ENCODE results near the gene SPATA46.

Gene SPATA46

DNA sequence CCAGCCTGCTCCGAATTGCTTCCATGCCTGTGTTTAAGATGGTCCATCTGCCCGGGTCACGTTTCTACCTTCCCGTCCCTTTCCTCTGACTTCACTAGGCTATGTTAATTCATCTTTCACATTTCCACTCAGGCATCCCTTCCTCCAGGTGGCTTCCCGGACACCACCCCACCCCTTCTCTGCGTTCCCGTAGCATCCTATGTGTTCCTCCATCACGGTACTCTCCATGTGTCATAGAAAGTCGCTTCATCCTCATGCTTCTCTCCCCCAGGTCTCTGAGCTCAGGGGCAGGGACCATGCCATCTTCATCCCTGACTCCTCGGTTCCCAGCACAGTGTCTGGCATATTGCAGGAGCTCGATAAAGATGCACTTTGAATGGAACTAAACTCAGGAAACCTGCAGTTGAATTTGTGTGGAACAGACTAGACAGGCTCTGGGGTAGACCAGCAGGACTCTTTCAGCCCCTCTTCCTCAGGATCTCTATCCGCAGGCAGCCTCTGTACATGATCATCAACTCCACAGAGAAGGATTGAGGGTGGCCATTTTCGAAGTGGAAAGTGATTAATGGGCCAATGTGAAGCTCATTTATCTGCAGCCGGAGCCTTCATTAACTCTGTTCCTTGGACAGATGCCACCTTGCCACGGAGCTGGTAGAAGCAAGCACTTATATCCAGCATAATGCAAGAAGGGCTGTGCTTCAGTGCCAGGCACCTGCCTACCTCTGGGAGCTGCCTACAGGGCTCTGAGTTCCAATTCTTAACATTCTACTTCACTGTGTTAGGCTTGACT is 13.9 kb upstream of the SPATA46 start:
- no peak for DNase-seq

DNA sequence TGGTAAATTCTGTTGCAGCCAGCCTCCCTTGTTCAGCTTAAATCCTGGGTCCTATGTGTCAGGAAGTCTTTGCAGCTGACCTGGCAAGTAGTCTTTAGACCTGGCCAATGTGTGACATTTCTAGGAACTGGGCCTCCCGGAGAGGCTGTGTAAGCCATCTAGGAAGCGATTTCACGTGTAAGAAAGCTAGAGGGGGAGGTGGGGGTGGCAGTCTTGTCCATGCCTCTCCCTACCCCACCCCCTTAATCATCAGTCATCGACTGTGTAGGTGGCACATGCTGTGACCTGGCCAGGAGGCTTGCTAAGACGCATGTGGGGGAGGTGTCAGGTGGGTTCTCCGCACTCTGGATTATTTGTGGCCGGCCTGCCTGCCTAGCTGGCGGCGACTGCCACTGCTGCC is 13.3 kb upstream of the SPATA46 start:
- no peak for DNase-seq

DNA sequence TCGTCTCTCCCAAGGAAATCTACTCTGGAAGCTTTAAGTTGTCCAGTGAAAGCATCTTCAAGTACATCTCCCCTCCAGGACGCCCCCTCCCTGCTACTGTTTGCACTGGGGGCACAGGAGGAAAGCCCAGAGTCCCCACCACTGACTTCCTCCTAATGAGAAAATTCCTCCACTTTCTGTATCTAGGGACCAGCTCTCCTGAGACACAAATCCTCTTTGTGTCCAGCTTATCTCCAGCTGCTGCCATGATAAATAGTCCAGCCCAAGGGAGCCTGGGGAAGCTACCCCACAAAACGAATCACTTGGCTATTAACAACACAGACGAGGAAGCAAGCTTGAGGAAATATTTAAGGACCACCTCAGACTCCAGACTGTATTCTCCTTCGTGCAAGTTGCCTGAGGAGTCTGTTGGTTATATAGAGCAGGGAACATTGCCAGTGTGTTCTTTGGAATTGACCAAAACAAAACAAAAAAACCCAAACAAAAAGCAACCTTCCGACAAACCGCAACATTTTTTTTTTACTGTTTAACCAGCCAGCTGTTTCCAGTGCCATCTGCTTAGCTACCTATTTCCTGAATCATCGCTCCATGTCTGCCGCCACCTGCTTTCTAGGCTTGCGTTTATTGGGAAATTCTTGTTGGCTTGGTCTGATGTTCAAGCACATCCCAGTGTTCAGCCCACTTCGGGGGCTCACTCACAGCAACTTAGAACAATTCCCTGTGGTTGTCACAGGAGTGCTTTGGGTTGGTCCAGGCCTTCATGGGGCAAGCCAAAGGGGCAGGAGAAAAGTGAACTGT is 12.6 kb upstream of the SPATA46 start:
- no peak for DNase-seq

DNA sequence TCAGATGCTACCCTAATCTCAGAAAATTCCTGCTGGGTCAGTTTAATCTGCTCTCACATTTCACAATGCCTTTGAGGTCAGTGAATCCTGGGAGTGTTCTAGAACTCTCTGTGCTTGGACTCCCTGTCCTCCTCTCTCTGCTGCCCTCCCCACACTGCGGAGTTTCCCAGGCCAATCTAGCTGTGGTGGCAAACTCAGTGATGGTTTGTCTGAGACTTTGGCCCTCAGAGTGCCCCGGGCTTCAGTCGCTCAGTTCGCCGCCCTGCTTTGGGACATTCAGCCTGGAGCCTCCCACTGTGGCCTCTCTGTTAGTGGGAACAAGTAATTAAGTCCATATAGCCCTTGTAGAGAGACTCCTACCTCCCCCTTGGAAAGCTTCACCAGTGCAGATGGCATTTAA is 12.0 kb upstream of the SPATA46 start:
- DNase-seq, result no peak

DNA sequence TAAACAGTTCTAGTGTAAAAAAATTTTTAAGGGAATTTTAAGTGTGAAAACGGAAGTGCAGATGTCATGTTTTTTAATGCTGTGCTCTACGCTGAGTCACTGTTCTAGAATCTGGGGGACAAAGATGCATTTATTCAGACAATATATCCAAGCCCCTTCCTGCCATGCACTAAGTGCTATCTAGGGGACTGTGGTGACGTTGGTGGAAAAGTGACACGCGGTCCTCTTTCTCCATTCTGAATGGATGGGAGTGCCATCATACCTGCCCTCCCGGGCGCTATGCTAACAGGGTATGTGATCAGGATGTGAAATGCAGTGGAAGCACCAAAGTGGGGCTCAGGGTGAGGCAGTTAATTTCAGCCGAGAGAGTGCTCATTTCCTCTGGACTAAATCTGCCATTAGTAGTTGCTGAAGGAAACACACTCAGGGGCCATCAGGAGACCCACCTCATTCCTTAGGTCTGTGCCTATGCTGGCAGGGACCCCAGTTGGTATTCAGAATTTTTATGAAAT is 11.5 kb upstream of the SPATA46 start:
- DNase-seq, result no peak

DNA sequence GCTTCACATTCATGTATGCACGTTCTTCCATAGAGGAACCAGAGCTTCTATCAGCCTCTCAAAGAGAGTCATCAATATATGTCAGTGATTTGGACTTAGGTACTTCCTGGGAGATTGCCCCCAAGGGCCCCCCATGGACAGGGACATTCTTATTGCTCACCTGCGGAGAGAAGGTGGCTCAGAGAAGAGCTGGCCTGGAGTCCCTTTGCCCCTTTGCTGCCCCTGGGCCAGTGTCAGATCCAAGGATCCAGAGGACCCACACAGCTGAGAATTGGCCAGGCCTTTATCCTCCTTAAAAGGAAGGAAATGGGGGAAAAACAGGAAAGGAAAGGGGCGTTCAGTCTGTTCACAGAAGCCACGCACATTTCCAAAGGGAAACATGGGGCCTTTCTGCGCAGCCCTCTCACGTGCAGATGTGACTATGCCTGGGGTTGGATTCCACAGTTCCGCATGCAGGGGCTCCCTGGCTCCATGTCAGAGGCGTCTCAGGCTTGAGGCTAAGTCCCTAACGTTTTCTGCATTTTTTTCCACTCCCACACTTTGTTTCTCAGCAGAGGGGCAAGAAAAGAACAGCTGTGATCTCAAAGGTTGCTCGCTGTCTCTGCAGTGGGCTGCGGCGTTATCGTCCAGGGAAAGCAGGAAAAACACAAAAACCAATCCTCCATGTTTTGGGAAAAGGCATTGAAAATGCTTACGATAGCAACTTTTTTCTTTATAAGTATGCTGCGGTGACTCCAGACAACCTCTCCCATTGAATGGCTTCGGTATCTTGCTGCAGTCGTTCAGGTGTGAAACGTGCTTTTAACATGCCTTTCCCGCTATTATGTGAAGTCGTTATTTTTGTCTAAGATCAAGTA is 10.8 kb upstream of the SPATA46 start:
- no peak for DNase-seq

DNA sequence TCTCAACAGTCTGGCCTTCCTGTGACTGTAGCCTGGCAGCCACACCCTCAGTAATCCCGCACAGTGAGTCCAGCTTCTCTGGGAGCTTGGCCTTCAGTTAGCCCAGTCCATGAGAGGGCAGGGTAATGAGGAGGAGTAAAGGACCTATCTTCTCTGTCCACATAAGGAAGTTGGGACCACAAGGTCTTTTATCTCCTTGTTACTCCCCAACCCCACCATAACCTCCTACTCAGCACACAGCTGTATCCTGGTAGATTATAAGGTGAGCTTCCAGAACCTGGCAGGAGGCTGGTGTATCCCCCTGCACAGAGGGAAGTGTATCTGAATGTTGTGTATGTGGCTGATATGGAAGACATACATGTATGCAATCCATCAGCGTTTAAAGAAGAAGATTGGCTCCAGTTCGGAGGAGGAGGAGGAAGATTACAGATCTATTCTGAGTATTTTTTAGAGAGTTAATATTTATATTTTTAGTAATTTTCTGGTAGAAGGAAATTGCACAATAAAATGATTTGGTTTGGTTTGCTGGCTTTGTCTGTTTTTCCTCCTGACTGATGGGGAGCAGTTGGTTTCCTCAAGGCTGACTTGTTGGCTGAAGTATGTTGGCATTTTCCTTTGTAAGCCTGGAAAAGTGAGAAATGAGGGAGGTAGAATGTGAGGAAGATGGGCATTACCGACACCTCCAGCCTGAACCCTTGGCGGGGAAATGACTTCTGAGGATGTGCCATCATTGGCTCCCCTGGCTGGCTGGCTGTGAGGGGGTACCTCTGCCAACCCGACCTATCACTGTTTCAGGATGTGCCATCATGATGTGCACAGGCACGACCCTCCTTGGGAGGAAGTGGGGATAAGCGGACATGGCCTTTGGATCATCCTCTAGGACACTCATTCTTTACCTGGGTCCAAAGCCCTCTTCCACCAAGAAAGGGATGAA is 9.9 kb upstream of the SPATA46 start:
- DNase-seq, result no peak

DNA sequence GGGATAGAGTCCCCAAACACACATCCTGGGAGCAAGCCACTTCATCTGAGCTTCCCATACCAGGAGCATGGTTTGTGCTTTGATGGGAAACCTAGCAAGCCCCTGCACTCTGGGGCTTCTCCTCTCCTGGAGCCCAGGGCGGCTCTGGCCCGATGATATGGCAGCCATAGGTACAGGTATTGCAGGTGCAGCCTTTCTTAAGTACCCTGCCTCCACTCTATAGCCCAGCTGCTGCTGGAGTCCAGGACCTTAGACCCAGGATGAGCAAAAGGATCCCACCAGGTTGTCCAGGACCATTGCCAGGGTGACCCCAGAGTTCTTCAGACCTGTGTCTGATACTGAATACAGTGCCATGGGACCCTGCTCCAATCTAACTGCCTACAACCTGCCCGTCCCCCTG is 9.0 kb upstream of the SPATA46 start:
- no peak for DNase-seq

DNA sequence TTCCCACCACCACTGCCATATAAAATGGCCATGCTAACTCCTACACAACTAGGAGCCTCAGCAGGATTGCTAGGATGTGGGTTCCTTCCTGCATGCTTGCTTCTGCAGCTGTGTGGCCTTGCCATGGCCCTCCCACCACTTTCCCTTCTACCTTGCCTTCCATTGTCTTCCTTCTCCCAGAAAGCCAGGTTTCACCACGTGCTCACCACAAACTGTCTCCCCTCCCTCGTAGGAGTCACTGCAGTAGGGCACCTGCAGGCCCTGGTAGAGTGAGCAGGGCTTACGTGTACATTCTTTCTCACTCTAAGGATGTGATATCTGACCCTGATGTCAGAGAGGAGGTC is 8.6 kb upstream of the SPATA46 start:
- DNase-seq, result no peak

DNA sequence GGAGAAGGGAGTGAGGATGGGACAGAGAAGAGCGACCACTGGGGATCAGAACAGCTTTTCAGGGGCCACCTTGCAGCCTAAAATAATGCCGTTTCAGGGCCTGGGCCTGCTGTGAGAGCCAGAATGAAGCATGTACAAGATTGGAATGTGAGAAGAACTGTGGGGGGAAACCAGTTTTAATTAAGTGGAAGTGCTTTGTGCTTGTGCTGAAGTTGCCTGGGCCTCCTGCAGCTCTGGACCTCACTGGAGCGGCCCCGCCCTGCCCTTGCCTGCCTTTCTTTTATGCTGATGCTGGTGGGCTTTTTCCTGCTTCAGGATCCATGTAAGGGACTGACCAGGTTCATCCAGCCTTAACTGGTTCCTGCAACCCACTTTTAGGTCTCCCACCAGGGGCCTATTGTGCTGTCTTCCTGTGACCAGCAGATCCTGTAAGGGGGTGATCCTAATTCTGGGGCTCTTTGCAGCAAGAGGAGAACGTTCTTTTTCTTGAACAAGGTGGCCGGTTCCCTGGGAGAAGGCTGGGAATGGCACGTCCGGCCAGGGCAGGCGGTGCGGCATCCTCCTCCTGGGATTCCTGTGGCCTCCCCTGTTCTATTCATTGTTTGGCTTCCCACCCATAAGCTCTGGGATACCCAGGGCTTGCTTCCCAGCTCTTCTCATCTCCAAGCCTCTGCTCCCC is 8.1 kb upstream of the SPATA46 start:
- DNase-seq, result no peak

DNA sequence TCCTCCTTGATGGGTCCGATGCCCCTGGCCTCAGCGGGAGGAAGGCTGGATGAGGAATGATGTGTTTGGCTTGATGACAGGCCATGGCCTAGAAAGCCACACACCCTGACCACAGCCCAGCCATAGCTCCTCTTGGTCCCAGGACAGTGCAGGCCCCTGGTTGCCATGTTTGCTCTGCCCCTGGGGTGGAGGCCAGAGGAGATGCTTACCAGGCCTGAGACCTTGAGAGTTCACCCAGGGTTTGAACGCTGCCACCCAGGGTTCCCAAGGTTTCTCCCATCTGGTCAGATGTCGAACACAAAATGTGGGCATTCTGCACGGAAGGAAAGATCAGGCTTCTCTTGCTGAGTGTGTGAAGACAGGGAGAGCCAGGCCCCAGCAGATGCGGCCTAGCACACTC is 7.5 kb upstream of the SPATA46 start:
- DNase-seq, result no peak

DNA sequence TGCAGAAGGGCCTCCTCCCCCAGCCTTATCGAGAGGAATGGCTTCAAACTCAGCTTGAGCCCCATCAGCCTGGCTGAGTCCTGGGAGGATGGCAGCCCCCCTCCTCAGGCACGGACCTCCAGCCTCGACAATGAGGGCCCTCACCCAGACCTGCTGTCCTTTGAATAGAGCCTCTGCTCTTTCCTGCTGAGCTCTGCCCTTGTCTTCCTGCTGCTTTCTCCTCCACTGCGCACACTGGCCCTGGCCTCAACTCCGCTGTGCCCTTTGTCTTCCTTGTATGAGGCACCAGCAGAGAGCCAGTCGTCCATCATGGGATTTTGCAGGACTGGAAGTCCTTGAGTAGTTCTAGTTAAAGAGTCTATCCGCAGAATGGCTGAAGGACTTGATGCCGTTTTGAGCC is 6.9 kb upstream of the SPATA46 start:
- no peak for DNase-seq

DNA sequence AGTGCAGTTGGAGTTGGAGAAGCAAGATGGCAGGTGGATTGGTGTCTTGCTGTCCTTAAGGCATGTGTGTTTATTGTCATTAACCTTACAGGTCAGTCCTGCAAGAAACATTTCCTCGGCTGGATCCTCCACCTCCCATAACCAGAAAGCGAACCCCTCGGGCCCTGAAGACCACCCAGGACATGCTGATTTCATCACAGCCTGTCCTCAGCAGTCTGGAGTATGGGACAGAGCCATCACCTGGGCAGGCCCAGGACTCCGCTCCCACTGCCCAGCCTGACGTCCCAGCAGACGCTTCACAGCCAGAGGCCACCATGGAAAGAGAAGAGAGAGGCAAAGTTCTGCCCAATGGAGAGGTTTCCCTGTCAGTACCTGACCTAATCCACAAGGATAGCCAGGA is 6.4 kb upstream of the SPATA46 start:
- no peak for DNase-seq

DNA sequence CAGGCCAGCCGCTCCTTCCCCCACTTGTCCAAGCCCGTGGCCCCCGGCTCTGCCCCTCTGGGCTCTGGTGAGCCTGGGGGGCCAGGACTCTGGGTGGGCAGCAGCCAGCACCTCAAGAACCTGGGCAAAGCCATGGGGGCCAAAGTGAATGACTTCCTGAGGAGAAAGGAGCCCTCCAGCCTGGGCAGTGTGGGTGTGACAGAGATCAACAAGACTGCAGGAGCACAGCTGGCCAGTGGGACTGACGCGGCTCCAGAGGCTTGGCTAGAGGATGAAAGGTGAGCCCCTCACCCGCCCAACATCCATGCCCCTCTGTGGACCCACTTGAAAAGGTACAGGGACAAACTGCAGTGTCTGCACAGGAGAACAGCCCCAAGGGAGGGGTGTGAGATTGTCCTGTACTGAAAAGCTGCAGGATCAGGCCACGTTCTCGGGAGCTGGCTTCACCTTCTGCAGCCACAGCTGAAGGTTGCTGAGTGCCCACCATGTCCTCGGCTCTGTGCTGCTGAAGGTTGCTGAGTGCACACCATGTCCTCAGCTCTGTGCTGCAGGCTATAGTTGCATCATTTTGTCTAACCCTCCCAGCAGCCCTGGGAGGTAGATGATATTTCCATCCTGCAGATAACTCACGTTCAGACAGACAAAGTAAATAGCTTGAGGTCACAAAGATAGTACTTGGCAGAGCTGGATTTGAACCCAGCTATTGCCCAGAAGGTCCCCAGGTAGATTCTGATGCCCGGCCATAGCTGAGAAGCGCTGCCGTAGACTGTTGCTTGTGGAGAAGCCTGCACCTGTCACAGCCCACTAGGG is 5.5 kb upstream of the SPATA46 start:
- no peak for DNase-seq

DNA sequence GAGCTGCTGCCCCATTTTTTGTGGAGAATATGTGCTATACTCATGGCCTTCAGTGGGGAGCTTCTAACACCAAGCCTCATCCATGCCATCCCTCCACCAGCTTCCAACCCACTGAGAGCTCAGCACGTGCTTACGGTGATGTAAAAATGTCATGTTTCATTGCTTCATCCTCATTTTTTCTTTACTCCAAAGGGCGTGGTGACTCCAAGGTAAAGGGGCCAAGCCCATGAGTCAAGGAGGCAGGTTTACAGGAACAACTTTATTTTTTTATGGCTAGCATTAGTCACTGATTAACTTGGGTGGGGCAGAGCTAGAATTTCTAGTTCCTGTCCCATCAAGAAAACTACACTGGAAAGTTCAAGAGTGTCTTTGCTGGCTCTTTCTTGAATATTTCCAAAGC is 4.7 kb upstream of the SPATA46 start, which contains the start of gene C1orf226:
TSS of gene C1orf226 (plus strand) at position 346 of the 400 bp plus-strand sequence. CDS start 174 bp downstream, outside the sequence.
- DNase-seq, result no peak

DNA sequence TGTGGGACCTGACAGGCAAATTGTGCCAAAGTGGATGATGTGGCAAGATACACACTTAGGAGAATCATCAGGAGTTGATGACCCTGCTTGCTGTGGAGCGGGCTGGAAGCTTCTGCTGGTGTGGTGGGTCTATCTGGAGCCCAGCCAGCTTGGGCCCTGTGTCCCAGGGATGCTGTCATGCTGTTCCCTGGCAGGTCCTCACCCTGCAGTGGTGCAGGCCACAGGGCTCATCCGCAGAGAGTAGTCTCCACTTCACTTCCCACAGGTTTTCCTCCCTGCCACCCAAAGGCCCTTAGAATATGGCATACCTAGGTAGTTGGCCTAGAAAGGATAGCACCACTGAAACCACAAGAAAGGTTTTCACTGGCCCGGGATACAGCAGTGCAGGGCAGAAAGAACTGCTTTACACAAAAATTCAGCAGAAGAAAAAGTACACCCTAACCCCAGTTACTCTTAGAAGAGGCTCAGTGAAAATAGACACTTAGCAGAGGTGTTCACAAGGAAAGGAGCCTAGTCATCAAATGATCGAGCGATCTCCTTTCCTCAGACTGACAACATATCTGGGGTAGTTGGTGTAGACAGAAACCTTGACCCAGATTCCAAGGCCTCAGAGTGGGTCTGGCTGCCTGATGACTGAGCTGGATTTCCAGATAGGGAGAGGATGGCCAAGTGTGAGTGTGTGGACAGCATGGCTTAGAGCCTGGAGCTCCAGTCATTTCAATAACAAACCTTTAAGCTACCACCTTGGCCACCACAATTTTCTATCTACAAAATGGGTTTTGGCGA is 3.6 kb upstream of the SPATA46 start:
- no peak for DNase-seq

DNA sequence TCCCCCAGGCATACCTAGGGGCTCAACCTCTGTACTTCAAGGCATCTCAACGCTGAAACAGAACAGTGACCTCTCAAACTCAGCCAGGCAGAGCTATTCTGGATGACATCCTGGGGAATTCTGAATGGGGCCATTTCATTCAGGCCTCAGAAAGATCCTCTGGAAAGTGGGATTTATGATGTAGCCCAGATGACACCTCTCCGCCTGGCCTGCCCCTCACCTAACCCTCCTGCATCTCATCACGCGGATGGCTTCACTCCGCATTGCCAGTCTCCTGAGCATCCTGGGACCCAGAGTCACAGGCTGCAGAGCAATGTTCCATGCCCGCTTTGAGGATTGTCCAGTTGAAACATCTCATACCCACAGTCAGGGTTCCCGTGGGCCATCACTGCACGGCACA is 1.2 kb downstream of the SPATA46 start:
- DNase-seq, result no peak

DNA sequence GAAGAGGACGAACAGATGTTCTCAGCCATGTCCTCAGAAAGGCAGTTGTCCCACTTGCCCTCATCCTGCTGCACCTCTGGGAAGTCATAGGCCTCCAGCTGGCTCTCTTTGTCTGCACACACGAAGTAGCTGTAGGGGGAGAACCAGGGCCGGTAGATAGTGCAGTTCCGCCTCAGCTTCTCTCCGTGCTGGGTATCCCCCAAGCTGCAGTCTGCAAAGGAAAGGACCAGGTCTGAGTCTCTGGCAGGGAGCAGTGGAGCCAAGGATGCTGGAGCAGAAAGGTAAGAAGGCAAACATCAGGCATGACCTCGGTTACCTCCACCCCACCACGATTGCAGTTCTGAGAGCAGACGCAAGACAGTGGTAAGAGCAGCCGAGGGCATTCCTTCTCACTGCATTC is 2.2 kb downstream of the SPATA46 start:
- DNase-seq, result no peak

DNA sequence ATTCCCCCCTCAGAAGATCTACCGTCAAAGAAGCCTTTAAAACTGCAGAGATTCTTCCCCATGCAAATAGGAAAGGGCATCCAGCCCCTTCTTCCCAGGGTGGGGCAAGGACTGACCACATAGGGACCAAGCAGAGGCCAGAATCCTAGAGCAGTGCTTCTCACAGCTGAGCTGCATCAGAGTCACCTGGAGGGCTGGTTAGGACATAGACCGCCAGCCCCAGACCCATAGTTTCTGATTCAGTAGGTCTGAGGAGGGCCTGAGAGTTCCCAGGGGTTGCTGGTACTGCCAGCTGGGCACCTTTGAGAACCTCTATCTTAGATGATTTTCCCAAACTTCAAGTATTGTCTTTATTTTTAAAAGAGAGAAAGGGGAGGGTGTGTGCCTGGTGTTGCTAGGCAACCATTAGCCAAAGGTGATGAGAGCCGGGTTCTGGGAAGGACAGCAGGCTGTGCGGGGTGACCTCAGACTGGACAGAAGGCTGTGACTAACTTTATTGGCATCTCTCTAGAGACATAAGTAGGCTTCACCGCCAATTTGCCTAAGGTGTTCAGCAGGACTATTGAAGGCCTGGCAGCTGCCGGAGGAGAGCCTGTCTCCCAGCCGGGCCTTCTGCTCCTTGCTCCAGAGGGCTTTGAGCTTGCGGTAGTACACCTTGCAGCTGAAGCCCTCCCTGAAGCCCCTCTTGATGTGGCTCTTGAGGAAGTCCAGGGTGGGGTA is 3.0 kb downstream of the SPATA46 start:
- DNase-seq, result no peak
